Esophagus muscularis mucosa (tissue), 3 donors: ENCODE results near the gene FMC1.

Experiments used
- CTCF ChIP-seq, 3 experiments: fragments of 200-600 bp in 2 of 3; fragments of 450-650 bp in 1 of 3; sonication (generic) in 2 of 3; IDR thresholded peaks; one replicate each; pipeline ENCODE4 v1.5.1; 2017 to 2019; ENCODE audit warnings: antibody characterized with exemption in 3 of 3, mild to moderate bottlenecking in 2 of 3, moderate library complexity in 1 of 3
- POLR2A ChIP-seq: fragments of 450-650 bp; IDR thresholded peaks from one replicate; pipeline ENCODE4 v1.6.1; 2017; ENCODE audit warnings: antibody characterized with exemption, moderate library complexity, mild to moderate bottlenecking, low read depth
- POLR2AphosphoS5 ChIP-seq, 2 donors: sonication (generic); formaldehyde crosslinking; IDR thresholded peaks; one replicate each; pipeline ENCODE4 v1.6.1; 2017; ENCODE audit warnings: antibody characterized with exemption in 2 of 2

GRCh38 chr7:139374246-139374645 is 33.1 kb downstream of the FMC1 start:
- TF ChIP-seq POLR2AphosphoS5 (IDR thresholded peaks at IDR 0.05): no peak
- TF ChIP-seq CTCF (IDR thresholded peaks at IDR 0.05): no peak
- TF ChIP-seq POLR2A: no peak
